ENCODE measurements around the gene CD37.
"Not testable (repeated sequence)": the region's sequence is repeated elsewhere in the genome, so short reads cannot be mapped to it uniquely, and the experiment has no call there.

CD37 gene

DNA sequence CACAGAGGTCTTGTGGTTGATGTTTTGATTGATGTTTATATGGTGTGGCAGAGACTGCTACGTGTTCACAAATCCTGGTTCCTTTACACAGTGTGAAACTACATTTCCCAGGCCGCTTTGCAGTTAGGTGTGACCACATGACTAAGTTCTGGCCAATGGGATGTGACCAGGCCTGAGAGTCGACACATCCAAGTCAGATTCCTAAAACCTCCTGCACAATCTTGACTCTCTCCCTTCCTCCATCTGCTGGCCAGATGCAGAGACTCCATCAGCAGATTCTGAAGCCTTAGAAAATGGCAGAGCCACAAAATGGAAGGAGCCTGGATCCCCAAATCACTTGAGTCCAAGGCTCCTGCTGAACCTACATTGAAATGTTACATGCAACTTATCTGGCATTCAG is 12.6 kb downstream of the CD37 start:
- DNase-seq = peak; percentile 76

DNA sequence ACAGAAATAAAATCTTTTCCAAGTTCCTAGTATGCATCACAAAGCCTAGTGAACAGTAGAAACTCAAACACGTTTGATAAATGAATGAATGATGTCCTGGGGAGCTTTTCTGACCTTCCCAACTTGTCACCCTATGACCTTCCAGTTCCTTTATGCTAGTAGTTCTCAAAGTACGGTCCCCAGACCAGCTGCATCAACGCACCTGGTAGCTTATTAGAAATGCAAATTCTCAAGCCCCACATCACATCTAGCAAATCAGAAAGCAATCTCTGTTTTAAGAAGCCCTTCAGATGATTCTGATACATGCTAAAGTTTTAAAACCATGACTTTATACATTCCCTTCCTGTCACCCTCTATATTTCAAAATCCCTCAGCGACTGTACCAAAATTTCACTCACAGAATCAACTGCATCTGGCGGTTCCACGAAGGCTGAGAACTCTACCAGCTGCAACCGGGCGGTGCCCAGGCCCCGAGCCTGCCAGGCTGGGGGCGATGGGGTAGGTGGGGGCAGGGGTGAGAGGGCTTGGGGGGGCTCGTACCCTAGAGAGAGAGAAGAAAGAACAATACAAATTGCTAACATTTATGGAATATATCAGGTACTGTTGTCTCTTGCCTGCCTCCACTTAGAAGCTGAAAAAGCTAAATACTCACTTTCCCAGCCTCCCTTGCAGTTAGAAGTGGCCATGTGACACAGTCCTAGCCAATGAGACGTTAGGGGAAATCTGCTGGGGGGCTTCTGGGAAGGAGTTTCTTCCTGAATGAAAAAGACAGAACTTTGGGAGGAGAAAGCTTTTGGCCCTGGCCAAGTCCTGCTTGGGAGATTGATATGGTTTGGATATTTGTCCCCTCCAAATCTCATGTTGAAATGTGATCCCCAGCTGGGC is 13.3 kb downstream of the CD37 start:
- no peak for DNase-seq

DNA sequence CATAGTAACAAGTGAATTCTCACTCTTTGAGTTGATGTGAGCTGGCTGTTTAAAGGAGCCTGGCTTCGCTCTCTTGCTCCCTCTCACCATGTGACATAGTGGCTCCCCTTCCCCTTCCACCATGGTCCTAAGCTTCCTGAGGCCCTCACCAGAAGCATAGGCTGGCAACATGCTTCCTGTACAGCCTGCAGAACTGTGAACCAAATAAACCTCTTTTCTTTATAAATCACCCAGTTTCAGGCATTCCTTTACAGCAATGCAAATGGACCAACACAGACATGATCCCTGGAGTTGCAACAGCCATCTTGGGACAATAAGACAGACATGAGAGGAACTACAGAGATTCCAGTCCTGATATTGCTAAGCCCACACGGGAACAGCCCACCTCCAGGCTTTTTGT is 14.4 kb downstream of the CD37 start:
- no peak for DNase-seq

DNA sequence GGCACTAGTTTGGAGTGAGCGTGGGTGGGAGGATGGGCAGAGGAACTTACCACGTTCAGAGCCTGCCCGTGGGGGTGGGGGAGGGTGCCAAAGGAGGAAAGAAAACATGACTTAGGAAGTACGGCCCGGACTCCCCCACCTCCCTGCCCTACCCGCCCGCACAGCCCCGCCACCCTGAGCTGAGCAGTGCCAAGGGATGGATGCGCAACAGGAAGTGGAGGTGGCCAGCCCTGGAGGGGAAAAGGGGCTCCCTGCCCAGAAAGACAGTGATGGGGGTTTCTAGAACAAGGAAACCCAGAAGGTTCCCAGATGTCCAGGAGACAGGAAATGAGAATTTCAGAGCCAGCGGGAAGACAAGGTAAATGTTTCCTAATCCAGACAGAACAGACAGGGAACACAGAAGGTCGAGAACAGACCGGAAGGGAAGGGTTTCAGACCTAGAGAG is 20.7 kb downstream of the CD37 start:
- no peak for DNase-seq

DNA sequence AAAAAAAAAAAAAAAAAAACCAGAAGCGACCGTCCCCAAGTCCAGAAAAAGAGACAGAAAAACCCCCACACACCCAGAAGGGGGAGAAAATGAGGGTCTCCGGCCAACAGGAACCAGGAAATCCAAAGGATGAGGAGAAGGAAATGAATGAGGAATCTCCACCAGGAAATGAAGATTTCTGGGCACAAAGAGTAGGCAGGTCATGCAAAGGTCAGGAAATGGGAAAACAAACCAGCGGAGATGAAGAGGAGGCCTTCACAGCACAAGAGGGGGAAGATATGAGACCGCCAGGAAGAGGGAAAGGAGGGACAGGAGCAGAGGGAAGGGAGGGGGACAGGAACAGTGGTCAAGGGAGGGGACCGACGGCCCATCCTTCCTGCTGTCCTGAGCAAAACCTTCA is 21.2 kb downstream of the CD37 start:
- DNase-seq = no peak

DNA sequence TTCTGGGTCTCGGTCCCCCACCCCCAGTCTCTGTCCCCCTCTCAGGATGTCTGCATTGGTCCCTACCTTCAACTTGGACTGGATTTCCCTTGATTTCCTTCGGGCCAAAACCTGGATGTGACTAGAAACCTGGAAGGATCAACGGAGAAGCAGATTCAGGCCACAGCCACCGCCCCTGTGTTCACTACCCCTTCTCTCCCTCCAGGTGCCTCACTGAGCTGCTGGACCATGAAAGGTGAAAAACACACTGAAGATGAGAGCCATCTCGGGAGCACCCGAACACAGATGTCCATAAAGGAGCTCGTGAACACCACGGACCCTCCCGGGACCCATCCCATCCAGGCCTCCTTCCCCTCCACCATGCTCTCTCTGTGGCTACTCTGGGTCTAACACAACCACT is 22.0 kb downstream of the CD37 start:
- DNase-seq = no peak

DNA sequence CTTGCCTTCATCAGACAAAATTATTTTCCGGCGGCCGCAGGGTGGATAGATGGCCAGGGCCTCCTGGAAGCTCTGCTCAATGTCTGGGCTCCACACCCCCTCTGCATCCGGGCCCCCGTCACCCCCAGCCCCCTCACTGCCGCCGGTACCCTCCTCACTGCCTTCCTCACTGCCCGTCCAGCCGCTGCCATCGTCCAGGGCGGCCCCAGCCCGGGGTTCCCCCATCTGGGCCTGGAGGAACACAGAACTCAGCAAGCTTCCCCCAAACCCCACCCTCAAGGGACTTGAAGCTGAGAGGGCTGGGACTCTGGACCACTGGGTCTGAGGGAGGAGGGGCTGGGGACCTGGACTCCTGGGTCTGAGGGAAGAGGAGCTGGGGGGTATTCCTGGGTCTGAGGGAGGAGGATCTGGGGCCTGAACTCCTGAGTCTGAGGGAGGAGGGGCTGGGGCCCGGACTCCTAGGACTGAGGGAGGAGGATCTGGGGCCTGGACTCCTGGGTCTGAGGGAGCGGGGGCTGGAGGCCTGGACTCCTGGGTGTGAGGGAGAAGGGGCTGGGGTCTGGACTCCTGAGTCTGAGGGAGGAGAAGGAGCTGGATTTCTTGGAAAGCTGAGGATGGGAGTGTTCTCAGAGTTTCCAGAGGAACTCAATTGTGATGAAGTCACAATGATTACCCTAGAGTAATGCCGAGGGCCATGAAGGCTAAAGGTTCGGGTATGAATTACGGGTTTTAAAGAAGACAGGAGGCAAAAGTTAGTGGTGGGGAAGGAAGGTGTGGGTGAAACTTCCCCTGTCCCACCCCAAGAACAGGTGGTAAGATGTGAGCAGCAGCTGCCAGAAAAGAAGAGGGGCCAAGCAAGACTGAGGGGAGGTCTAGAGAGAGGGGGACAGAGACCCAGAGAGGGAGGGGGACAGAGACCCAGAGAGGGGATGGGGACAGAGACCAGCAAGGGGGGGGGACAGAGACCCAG is 24.9 kb downstream of the CD37 start:
- no peak for DNase-seq

DNA sequence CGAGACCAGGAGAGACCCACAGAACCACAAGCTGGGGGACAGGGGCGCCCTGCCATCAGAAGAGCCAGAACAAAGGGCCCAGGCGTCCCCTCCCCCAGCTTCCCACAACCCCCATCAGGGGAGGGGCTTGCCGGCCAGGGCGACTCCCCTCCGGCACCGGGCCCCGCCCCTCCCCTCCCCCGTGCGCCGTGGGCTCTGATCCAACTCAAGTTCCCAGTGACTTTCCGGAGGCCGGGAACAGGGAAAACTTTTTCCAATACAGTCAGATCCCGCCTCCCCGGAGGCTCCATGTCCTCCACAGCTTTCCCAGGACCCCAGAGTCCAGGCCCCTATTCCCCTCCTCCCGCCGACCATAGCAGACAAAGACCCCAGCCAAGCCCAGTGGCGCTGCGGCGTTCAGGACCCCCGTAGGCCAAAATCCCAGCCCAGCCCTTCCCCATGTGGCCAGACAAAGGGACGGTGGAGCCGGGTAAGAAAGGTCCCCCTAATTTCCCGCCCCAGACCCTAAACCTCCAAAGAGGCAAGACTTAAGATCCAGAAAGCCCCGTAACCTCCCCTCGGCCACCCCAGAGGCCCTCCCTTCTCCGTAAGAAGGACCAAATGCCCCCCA is 26.3 kb downstream of the CD37 start:
- peak; percentile 90 for DNase-seq

DNA sequence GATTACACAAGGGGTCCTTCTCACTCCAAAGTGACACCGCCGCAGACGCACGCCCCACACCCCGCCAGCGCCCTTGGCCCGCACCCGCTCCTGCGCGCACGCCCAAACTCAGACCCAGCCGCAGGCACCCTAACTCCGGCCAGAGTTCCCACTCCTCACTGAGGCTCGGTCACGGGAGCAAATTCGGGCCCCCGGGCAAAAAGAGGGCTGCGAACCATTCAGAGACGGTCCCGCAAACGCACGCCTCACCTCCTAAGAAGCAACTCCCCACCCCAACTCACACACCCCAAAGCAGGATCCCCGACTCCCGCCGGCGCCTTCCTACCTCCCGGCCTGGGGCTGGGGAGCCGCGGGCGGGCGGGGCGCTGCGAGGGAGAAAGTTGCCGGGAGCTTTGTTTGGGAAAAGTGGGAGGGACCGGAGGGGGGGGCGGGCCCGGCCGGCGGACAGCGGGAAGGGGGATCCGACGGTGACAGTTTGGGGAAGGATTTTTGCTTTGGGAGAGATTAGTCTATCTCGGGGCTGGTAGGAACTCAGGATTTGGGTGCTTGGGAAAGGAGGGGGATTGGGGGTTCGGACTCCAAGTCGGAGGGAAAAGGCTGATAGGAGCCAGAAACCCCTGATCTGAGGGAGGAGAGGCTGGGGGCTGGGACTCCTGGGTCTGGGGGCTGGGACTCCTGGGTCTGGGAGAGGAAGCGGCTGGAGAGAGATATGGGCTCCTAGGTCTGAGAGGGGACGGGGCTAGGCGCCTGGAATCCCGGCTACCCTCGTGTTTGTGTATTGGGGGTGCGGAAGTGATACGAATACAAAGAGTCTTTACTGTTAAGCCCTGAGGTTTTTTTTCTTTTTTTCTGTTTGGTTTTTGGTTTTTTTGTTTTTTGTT is 27.1 kb downstream of the CD37 start, which contains the start of gene TEAD2:
Gene TEAD2, minus strand, starts transcription at position 369 of the 881 bp plus-strand sequence. CDS start 2,341 bp downstream, outside the sequence.
- DNase-seq = peak; percentile 72

DNA sequence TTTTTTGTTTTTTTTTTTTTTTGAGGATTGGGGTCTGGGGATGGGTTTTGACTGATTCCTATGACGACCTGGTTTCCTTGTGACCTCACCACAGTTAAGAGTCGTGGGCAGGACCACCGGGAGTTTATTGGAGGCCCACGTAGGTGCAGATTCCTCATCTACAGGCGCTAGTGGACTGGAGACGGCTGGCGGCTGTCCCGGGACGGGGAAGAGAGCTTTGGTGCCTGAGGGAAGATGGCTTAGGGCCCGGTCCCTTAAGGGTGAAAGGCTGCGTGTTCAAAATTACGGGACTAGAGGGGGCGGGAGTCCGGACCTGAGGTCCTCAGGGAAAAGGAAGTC is 27.7 kb downstream of the CD37 start:
- DNase-seq = no peak

DNA sequence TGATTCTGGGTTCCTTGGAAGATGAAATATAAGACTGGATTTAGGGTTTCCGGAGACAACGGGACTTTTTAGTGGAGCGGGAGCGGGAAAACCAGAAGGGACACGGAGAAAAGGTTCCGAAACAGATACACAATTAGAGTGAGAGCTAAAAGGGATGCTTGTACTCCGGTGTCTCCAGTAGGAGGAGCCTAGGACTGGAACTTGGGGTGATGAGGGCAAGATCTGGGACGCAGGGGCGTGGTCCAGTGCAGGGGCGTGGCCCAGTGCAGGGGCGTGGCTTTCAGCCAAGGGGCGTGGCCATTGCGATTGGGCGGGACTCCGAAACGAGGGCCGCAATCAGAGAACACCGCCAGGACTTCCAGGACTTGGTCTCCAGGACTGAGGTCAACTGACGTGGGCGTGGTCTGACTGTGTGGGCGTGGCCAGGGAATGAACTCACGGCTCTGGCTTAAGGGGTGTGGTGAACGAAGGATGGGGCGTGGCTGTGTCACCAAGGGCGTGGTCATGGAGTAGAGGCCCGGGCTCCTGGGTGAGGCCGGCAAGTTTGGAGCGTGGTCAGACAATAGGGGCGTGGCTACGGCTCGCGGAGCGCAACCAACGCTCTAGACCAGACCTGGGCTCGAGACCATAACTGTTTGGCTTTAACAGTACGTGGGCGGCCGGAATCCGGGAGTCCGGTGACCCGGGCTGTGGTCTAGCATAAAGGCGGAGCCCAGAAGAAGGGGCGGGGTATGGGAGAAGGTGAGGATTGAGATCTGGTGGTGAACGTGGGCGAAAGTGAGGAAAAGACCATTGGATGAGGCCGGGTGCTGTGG is 28.3 kb downstream of the CD37 start, which contains the start of gene DKKL1:
Gene DKKL1, plus strand, starts transcription at position 610 of the 815 bp plus-strand sequence. Its CDS starts 122 bp downstream, at position 732.
- peak; percentile 98 for DNase-seq

DNA sequence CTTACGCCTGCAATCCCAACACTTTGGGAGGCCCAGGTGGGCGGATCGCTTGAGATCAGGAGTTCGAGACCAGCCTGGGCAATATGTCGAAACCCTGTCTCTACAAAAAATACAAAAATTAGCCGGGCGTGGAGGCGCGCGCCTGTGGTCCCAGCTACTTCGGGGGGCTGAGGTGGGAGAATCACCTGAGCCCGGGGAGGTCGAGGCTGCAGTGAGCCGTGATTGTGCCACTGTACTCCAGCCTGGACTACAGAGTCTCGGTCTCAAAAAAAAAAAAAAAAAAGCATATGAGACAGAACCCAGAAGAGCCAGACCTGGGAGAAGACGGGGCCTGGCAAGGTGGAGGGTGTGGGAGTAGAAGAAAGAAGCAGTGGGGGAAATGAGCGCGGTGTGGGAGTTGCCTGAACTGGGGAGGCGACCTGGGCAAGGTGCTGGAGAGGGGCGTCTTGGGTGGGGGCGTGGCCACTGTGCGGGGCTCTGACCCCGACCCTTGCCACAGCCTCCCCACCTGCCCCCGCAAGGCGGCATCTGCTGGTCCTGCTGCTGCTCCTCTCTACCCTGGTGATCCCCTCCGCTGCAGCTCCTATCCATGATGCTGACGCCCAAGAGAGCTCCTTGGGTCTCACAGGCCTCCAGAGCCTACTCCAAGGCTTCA is 29.0 kb downstream of the CD37 start:
- DNase-seq = no peak

DNA sequence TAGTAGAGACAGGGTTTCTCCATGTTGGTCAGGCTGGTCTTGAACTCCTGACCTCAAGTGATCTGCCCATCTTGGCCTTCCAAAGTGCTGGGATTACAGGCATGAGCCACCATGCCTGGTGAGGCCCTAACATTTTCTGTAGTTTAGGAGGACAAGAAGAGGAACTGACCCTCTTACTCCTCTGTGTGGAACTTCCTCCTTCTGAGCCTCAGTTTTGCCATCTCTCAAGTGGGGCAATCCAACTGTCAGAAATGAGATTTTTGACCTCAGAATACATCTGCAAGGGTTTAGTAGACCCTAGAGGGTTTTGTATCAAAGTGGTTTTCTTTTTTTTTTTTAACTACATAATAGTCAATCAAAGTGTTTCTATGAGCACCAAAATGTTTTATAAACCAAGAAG is 30.9 kb downstream of the CD37 start:
- no peak for DNase-seq

DNA sequence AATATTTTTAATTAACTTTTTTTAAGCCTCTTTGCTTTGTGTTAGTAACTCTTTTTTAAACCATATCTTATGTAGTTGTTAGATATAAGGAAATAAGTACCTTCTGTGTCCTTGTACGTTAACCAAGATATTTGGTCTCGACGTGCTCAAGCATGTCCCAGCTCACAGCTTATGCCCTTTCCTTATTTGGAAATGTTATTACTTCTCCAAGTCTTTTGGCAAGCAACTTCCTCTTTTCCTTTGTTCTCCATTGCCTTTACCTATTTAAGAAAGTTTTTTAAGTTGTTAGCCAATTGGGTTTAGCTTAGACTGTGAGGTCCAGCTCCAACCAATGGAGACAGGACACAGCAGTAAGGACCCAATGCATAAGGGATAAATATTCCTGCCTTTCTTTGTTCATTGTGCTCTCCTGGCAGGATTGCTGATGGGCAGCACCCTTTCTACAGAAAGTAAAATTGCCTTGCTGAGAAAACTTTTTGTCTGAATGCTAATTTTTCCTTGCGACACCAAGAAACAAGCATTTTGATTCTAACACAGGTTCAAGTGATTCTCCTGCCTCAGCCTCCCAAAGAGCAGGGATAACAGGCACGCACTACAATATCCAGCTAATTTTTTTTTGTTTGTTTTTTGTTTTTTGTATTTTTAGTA is 33.6 kb downstream of the CD37 start:
- no peak for DNase-seq

DNA sequence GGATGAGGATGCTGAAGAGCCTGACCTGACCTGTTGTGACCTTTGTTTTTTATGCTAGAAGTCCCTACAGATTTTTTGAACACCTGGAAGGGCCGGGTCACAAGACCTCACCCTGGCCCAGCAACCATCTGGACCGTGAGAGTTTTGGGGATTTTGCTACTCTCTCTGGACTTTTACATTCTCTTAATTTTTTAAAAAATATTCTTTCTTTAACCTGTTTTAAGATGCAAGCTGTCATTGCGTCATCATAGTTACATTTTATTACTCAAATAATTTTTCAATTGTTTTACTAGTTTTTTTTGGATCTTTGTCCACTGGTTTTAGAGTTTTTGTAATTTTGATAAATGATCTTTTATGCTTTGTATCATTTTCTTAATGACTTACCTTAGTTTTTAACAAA is 36.0 kb downstream of the CD37 start:
- DNase-seq = no peak

DNA sequence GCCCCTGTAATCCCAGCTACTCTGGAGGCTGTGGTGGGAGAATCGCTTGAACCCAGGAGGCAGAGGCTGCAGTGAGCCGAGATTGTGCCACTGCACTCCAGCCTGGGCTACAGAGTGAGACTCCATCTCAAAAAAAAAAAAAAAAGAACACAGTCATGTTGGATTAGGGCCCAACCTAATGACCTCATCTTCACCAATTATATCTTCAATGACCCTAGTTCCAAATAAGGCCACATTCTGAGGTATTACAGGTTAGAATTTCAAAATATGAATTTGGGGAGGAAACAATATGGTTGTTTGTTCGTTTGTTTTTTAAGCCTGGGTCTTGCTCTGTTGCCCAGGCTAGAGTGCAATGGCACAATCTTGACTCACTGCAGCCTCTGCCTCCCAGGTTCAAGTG is 38.0 kb downstream of the CD37 start:
- DNase-seq = not testable (repeated sequence)

DNA sequence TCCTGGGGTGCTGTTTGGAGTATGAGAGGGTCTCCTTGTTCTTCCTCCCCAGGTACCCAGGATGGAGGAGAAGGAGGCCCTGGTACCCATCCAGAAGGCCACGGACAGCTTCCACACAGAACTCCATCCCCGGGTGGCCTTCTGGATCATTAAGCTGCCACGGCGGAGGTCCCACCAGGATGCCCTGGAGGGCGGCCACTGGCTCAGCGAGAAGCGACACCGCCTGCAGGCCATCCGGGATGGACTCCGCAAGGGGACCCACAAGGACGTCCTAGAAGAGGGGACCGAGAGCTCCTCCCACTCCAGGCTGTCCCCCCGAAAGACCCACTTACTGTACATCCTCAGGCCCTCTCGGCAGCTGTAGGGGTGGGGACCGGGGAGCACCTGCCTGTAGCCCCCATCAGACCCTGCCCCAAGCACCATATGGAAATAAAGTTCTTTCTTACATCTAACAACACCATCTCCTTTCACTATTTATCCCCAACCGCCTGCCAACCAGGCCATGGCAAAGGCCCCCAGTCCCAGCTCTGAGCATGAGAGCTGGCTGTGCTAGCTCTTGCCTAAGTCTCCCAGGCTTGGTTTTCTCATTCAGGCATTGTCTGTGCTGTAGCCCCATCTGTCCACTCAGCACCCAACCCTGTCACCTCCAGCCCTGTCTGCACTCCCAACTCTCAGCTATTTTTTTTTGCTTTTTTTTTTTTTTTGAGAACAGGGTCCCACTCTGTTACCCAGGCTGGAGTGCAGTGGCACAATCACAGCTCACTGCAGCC is 39.6 kb downstream of the CD37 start:
- DNase-seq = no peak

DNA sequence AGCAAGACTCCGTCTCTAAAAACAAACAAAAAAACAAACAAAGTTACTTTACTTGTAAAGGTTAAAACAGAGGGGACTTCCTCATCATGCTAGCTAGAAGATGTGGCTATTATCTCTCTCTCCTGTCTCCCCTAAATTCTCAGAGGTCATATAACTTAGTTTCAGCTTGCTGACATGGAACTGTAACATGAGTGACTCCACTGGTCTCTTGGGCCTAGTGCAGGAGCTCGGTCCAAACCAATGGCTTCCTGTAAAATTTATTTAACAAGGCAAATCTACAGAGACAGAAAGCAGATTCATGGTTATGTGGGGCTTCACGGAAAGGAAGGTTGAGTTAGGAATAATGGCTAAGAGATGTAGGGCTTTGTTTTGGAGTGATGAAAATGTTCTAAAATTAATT is 43.3 kb downstream of the CD37 start:
- no peak for DNase-seq

DNA sequence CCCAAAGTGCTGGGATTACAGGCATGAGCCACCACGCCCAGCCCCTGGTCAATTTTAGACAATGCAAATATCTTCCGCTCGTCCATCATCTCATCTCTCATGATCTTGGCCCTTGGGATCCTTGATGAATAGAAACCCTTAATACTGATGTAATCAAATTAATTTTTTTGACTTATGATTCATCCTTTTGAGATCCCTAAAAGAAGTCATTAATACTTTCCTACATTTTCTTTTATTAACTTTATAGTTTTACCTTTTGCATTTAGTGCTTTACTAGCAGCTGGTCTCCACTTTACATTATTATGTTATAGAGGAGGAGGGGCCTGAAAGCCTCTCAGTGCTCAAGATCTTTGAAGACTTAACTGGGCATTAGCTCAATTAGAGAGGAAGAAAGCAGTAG is 45.2 kb downstream of the CD37 start:
- no peak for DNase-seq

All from fibroblast of skin of back (primary cell).